Hematopoietic multipotent progenitor cell (in vitro differentiated cells): ENCODE data around the gene DELE1. TPM values are rescaled to one million over a fixed set of nuclear protein-coding genes. Genes with fewer than 3 reads are reported as not detected.

ENCODE experiments used
- DNase-seq, 3 donors: peaks; one replicate each; pipeline ENCODE4 v3.0.0-alpha.2; 2011 to 2015; ENCODE audit warnings: low read depth in 2 of 3, low spot score in 2 of 3
- total RNA-seq: library from RNA; depleted of rRNA; stranded (reverse); fragments of >200 nt; gene quantifications from one replicate; pipeline ENCODE4 v1.2.3, GENCODE V29; 2012

The DELE1 gene
- total RNA-seq, 1 donor, result 126 TPM

DNA sequence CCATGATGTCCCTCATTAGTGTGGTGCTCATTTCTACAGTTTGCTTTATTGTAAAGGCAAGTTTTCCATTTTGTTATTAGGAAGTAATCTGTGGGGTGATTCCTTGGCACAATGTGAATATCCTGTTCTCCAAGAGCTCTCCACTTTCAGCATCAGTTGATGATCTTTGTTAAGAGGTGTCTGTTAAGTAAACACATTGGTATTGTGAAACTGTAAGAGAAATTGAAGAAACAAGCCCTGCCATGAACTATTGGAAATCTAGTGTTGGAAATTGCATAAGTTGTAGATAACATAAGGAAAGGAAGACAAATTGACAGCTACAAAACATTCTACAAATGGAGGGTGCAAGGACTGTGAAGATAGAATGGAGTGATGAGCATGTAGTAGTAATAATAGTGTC lies 62.4 kb downstream of the DELE1 start:
- no peak for DNase-seq

- no peak for DNase-seq
Observed at GRCh38 chr5:141989720-141990119, 66.0 kb downstream of the DELE1 start.

Other genes with a start within 250 kb of the DELE1 start
- 0.27 TPM for gene ARAP3, start 241.6 kb upstream of the DELE1 start, total RNA-seq
- gene PCDH1, start 45.5 kb upstream of the DELE1 start, total RNA-seq, result 0.27 TPM
- 0.54 TPM for gene PCDH12, start 34.3 kb downstream of the DELE1 start, total RNA-seq
- 14.3 TPM for gene RNF14, start 45.2 kb downstream of the DELE1 start, total RNA-seq
- gene GNPDA1, start 89.2 kb downstream of the DELE1 start, total RNA-seq, result 8.3 TPM
- 69.7 TPM for gene NDFIP1, start 184.9 kb downstream of the DELE1 start, total RNA-seq